Gastroesophageal sphincter (tissue), 4 donors: ENCODE measurements around the gene CAMK1D. TPM values are rescaled to one million over a fixed set of nuclear protein-coding genes. Genes with fewer than 3 reads are reported as not detected.
"Not testable (repeated sequence)": the region's sequence is repeated elsewhere in the genome, so short reads cannot be mapped to it uniquely, and the experiment has no call there.

Source experiments
- ATAC-seq: fragments of 150-250 bp; one replicate; pipeline ENCODE4 v1.9.1; 2016; ENCODE audit warnings: mild to moderate bottlenecking, moderate library complexity
- H3K27ac ChIP-seq, 4 donors: fragments of 200-600 bp; sonication (generic) in 3 of 4; 1 replicate in 3 of 4; 2 replicates in 1 of 4; pipeline ENCODE4 v1.5.1; 2016 to 2019
- H3K27me3 ChIP-seq: fragments of 200-600 bp; sonication (generic); one replicate; pipeline ENCODE4 v1.5.1; 2019
- H3K36me3 ChIP-seq, 2 donors: fragments of 200-600 bp; sonication (generic); one replicate each; pipeline ENCODE4 v1.5.1; 2019; ENCODE audit warnings: control low read depth in 1 of 2
- H3K4me1 ChIP-seq, 3 donors: fragments of 200-600 bp; sonication (generic); 1 replicate in 2 of 3; 2 replicates in 1 of 3; pipeline ENCODE4 v1.5.1; 2016 to 2019; ENCODE audit warnings: control low read depth in 2 of 3
- H3K4me3 ChIP-seq, 2 donors: fragments of 200-600 bp; sonication (generic); one replicate each; pipeline ENCODE4 v1.5.1; 2019; ENCODE audit warnings: mild to moderate bottlenecking in 1 of 2, moderate library complexity in 1 of 2
- H3K9me3 ChIP-seq, 3 donors: fragments of 200-600 bp; sonication (generic); one replicate each; pipeline ENCODE4 v1.5.1; 2017 to 2019; ENCODE audit warnings: control low read depth in 2 of 3
- EP300 ChIP-seq: sonication (generic); formaldehyde crosslinking; IDR thresholded peaks from one replicate; pipeline ENCODE4 v1.6.1; 2017; ENCODE audit warnings: antibody characterized with exemption, mild to moderate bottlenecking
- POLR2A ChIP-seq, 2 donors: fragments of 450-650 bp; IDR thresholded peaks; one replicate each; pipeline ENCODE4 v1.6.1; 2017; ENCODE audit warnings: antibody characterized with exemption in 2 of 2, mild to moderate bottlenecking in 2 of 2, moderate library complexity in 1 of 2
- POLR2AphosphoS5 ChIP-seq: sonication (generic); formaldehyde crosslinking; IDR thresholded peaks from one replicate; pipeline ENCODE4 v1.6.1; 2017; ENCODE audit warnings: antibody characterized with exemption
- WGBS, 2 donors: methylation state at CpG; one replicate each; pipeline ENCODE4 v1.1.5; 2018; ENCODE audit warnings: low coverage in 1 of 2; 5-methylcytosine and 5-hydroxymethylcytosine counted together
- total RNA-seq, 4 donors: library from RNA; depleted of rRNA; stranded (reverse); fragments of >200 nt; gene quantifications; one replicate each; pipeline ENCODE4 v1.1.0, GENCODE V29; 2016
- TF ChIP-seq, protein P1 (sequence below), 4 experiments: fragments of 200-600 bp in 2 of 4; fragments of 450-650 bp in 2 of 4; sonication (generic) in 1 of 4; IDR thresholded peaks; one replicate each; pipeline ENCODE4 v1.5.1; 2017 to 2019; ENCODE audit warnings: antibody characterized with exemption in 4 of 4, mild to moderate bottlenecking in 2 of 4, moderate library complexity in 2 of 4

Gene CAMK1D
- total RNA-seq, 4 donors from 2014 or later = 11.6 to 18.3 (median 15.3) TPM

GRCh38 chr10:12489806-12490205 lies 140.5 kb downstream of the CAMK1D start:
- no peak overlapping the region for H3K4me3 ChIP-seq
- H3K27me3 ChIP-seq = no peaks in the 10 kb centered on the region
- no peak for ATAC-seq
- 90% methylated on average over 2 of the region's 13 CpGs; no CpG with 5 or more reads in 1 of the 2 donors for WGBS, 2 donors
- H3K9me3 ChIP-seq = no peaks in the 10 kb centered on the region
- TF ChIP-seq, protein P1, sequence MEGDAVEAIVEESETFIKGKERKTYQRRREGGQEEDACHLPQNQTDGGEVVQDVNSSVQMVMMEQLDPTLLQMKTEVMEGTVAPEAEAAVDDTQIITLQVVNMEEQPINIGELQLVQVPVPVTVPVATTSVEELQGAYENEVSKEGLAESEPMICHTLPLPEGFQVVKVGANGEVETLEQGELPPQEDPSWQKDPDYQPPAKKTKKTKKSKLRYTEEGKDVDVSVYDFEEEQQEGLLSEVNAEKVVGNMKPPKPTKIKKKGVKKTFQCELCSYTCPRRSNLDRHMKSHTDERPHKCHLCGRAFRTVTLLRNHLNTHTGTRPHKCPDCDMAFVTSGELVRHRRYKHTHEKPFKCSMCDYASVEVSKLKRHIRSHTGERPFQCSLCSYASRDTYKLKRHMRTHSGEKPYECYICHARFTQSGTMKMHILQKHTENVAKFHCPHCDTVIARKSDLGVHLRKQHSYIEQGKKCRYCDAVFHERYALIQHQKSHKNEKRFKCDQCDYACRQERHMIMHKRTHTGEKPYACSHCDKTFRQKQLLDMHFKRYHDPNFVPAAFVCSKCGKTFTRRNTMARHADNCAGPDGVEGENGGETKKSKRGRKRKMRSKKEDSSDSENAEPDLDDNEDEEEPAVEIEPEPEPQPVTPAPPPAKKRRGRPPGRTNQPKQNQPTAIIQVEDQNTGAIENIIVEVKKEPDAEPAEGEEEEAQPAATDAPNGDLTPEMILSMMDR (IDR thresholded peaks at IDR 0.05) = no peak
- no peak for TF ChIP-seq EP300
- TF ChIP-seq POLR2A (IDR thresholded peaks at IDR 0.05) = no peak
- no peak for TF ChIP-seq POLR2AphosphoS5
- peaks cover 0 to 23% (median 0%) of the 10 kb centered on the region in 3 donors for H3K4me1 ChIP-seq
- H3K27ac ChIP-seq = peak overlapping the region in 1 of 4 donors; percentile 43
- no peaks in the 10 kb centered on the region for H3K36me3 ChIP-seq

GRCh38 chr10:12490963-12491362 lies 141.6 kb downstream of the CAMK1D start:
- TF ChIP-seq EP300 = no peak
- TF ChIP-seq POLR2A (IDR thresholded peaks at IDR 0.05) = no peak
- TF ChIP-seq, protein P1 (IDR thresholded peaks at IDR 0.05) = no peak
- no peak for TF ChIP-seq POLR2AphosphoS5
- no peak overlapping the region for H3K4me3 ChIP-seq
- peaks cover 0 to 12% (median 0%) of the 10 kb centered on the region in 3 donors for H3K4me1 ChIP-seq
- no peaks in the 10 kb centered on the region for H3K36me3 ChIP-seq
- no peaks in the 10 kb centered on the region for H3K9me3 ChIP-seq
- H3K27ac ChIP-seq = no peak overlapping the region
- H3K27me3 ChIP-seq = no peaks in the 10 kb centered on the region
- 86 to 100% methylated on average over 1 of the region's 1 CpG for WGBS, 2 donors
- ATAC-seq = no peak

- 86% methylated on average over 10 of the region's 10 CpGs; no CpG with 5 or more reads in 1 of the 2 donors for WGBS, 2 donors
- peaks cover 0 to 12% (median 0%) of the 10 kb centered on the region in 3 donors for H3K4me1 ChIP-seq
- no peaks in the 10 kb centered on the region for H3K9me3 ChIP-seq
- no peaks in the 10 kb centered on the region for H3K27me3 ChIP-seq
- no peaks in the 10 kb centered on the region for H3K36me3 ChIP-seq
- TF ChIP-seq, protein P1 (IDR thresholded peaks at IDR 0.05) = no peak
- no peak for TF ChIP-seq EP300
- no peak for TF ChIP-seq POLR2A (IDR thresholded peaks at IDR 0.05)
- no peak for TF ChIP-seq POLR2AphosphoS5
- H3K4me3 ChIP-seq = no peak overlapping the region
- H3K27ac ChIP-seq = no peak overlapping the region
- no peak for ATAC-seq
These were observed 142.1 kb downstream of the CAMK1D start for GRCh38 chr10:12491491-12491890.

DNA sequence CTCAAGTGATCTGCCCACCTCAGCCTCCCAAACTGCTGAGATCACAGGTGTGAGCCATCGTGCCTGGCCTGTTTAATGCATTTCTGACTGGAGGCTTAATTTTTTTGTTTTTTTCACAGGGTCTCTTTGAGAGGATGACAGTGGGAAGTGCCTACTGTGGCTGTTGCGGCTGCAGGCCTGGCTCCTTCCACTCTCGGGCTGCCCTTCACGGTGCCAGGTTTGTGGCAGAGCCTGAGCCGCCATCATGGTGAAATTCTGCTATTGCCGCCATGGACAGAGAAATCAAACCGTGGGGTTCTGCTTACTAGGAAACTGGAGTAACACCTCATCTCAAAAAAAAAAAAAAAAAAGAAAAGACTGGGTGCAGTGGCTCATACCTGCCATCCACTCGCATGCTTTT lies 142.7 kb downstream of the CAMK1D start:
- no peak overlapping the region for H3K4me3 ChIP-seq
- ATAC-seq = no peak
- no peaks in the 10 kb centered on the region for H3K9me3 ChIP-seq
- WGBS, 2 donors = 88 to 99% methylated on average over 1 to 8 of the region's 8 CpGs
- no peak for TF ChIP-seq POLR2AphosphoS5
- no peak for TF ChIP-seq POLR2A (IDR thresholded peaks at IDR 0.05)
- TF ChIP-seq EP300 = no peak
- TF ChIP-seq, protein P1 (IDR thresholded peaks at IDR 0.05) = no peak
- H3K27me3 ChIP-seq = no peaks in the 10 kb centered on the region
- no peaks in the 10 kb centered on the region for H3K36me3 ChIP-seq
- no peak overlapping the region for H3K27ac ChIP-seq
- H3K4me1 ChIP-seq = peaks cover 0 to 12% (median 0%) of the 10 kb centered on the region in 3 donors

- not testable (repeated sequence) for H3K27me3 ChIP-seq
- WGBS, 2 donors = 99 to 100% methylated on average over 2 to 9 of the region's 10 CpGs
These were observed 147.7 kb downstream of the CAMK1D start for GRCh38 chr10:12497046-12497445.

More at GRCh38 chr10:12497046-12497445, 147.7 kb downstream of the CAMK1D start:
- H3K36me3 ChIP-seq, H3K9me3 ChIP-seq, H3K27ac ChIP-seq, H3K4me3 ChIP-seq, ATAC-seq: not testable (repeated sequence)
- H3K4me1 ChIP-seq = peaks cover 0 to 42% (median 8%) of the 10 kb centered on the region in 3 donors
